ENCODE results near the gene DLD. TPM values are rescaled to one million over a fixed set of nuclear protein-coding genes. Genes with fewer than 3 reads are reported as not detected.

The DLD gene
- total RNA-seq, 2 experiments from 2014 or later: 74.3 to 74.9 TPM

DNA sequence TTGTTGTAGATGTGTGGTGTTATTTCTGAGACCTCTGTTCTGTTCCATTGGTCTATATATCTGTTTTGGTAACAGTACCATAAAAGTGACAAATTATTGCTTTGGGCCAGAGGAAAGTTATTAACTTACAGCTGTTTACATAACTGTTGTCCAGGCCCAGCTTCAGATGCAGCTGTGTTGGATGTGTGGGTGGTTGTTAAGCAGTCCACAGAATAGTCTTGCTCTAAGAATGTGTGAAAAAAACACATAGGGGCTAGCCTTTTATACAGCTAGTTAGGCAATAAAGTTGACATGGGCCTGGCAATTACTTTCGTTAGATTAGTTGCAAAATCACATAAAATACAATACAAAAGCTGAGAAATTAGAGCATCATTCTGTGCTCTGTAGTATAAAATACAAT lies 31.9 kb downstream of the DLD start:
- Histone ChIP-seq H3K27me3 (ENCODE audit: control insufficient read depth in 1 of 2, insufficient read depth in 2 of 2, low read length in 2 of 2) (no peaks in the 10 kb centered on the region), H3K4me3 (ENCODE audit: low read length) (no peak overlapping the region), H3K27ac (ENCODE audit: low read depth in 1 of 2, low read length in 2 of 2) (no peak overlapping the region), H3K36me3 (ENCODE audit: insufficient read depth, low read length) (peaks cover 33% of the 10 kb centered on the region), H3K9me3 (ENCODE audit: control insufficient read depth in 1 of 2, insufficient read depth in 1 of 2, low read length in 2 of 2) (no peaks in the 10 kb centered on the region), H3K4me1 (ENCODE audit: insufficient read depth, low read length) (peaks cover 6% of the 10 kb centered on the region)
- intact Hi-C loops (cut with DNase I, micrococcal nuclease): no loop called here
- POLR2A ChIA-PET: no interaction called here
- Mint-ChIP-seq H3K4me1 (ENCODE audit: low read depth) (peaks cover 60% of the 10 kb centered on the region), H3K27me3 (no peaks in the 10 kb centered on the region), H3K36me3 (ENCODE audit: low read depth) (peaks cover 89% of the 10 kb centered on the region), H3K27ac (no peak overlapping the region), H3K4me3 (no peak overlapping the region), H3K9me3 (no peaks in the 10 kb centered on the region)
- ATAC-seq (ENCODE audit: poor library complexity): no peak
- no peak for DNase-seq
- CTCF ChIA-PET: no interaction called here
- TF ChIP-seq, protein P1, sequence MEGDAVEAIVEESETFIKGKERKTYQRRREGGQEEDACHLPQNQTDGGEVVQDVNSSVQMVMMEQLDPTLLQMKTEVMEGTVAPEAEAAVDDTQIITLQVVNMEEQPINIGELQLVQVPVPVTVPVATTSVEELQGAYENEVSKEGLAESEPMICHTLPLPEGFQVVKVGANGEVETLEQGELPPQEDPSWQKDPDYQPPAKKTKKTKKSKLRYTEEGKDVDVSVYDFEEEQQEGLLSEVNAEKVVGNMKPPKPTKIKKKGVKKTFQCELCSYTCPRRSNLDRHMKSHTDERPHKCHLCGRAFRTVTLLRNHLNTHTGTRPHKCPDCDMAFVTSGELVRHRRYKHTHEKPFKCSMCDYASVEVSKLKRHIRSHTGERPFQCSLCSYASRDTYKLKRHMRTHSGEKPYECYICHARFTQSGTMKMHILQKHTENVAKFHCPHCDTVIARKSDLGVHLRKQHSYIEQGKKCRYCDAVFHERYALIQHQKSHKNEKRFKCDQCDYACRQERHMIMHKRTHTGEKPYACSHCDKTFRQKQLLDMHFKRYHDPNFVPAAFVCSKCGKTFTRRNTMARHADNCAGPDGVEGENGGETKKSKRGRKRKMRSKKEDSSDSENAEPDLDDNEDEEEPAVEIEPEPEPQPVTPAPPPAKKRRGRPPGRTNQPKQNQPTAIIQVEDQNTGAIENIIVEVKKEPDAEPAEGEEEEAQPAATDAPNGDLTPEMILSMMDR (IDR thresholded peaks at IDR 0.05): no peak

DNA sequence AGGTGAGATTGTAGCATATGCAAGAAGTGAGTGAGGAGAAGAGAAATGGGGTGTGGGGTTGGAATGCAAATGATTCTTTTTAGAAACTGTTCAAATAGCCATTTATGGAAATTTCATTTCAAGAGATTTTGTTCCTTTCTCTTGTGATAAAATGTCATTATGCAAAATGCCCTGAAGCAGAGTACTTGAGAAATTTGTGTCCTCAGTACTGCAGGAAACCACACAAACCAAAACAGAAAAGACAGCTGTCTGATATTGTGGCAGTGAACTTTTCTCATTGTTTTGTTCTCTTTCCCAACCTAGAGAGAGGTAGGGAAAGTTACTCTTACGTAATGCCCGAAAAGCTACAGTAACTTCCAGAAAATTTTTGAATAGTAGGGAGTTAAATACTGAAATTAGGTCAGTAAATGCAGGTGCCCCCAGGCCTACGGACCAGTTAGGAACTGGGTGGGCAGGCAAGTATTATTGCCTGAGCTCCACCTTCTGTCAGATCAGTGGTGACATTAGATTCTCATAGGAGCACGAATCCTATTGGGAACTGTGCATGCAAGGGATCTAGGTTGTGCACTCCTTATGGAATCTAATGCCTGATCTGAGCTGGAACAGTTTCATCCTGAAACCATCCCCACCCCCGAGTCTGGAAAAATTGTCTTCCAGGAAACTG lies 34.0 kb downstream of the DLD start:
- Mint-ChIP-seq H3K36me3 (ENCODE audit: low read depth) (peaks cover 81% of the 10 kb centered on the region), H3K9me3 (no peaks in the 10 kb centered on the region), H3K27me3 (no peaks in the 10 kb centered on the region), H3K27ac (peak overlapping the region; percentile 3), H3K4me3 (peak overlapping the region; percentile 5), H3K4me1 (ENCODE audit: low read depth) (peaks cover 54% of the 10 kb centered on the region)
- peaks cover 12% of the 10 kb centered on the region for H3K36me3 ChIP-seq (ENCODE audit: insufficient read depth, low read length)
- ATAC-seq (ENCODE audit: poor library complexity) (peak; percentile 43), DNase-seq (peak in 2 of 14 experiments; percentile 17 to 23)
- intact Hi-C loops (cut with DNase I, micrococcal nuclease): loop anchor here in 1 of 2 experiments (2.0 kb wide), 1 partner anchor 14 kb away; no protein-coding TSS in a partner anchor
- POLR2A ChIA-PET: no interaction called here
- TF ChIP-seq, protein P1 (IDR thresholded peaks at IDR 0.05): no peak
- H3K9me3 ChIP-seq (ENCODE audit: control insufficient read depth in 1 of 2, insufficient read depth in 1 of 2, low read length in 2 of 2): no peaks in the 10 kb centered on the region
- no peak overlapping the region for H3K27ac ChIP-seq (ENCODE audit: low read depth in 1 of 2, low read length in 2 of 2)
- H3K4me1 ChIP-seq (ENCODE audit: insufficient read depth, low read length): peaks cover 6% of the 10 kb centered on the region
- no peak overlapping the region for H3K4me3 ChIP-seq (ENCODE audit: low read length)
- H3K27me3 ChIP-seq (ENCODE audit: control insufficient read depth in 1 of 2, insufficient read depth in 2 of 2, low read length in 2 of 2): no peaks in the 10 kb centered on the region
- CTCF ChIA-PET: no interaction called here

DNA sequence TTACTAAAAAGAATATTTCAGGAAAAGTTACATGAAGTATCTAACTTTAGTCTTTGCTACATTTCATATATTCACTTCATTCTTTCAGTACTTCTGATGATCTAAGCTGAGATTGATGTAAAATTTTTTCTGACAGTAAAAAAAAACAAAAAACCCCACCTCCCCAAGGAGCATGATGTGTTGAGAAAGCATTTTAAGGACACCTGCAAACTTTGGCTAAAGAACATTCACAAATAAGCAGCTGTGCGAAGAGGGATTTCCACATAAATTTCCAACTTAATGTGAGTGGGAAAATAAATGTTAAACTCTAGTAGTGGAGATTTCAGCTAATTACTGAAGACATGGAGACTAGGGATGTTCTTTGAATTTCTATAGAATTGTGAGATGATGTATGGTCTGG lies 35.5 kb downstream of the DLD start:
- no peak for ATAC-seq (ENCODE audit: poor library complexity)
- DNase-seq: no peak
- no peaks in the 10 kb centered on the region for H3K27me3 Mint-ChIP-seq
- H3K9me3 ChIP-seq (ENCODE audit: control insufficient read depth in 1 of 2, insufficient read depth in 1 of 2, low read length in 2 of 2): no peaks in the 10 kb centered on the region
- intact Hi-C loops (cut with DNase I, micrococcal nuclease): no loop called here
- no peak overlapping the region for H3K27ac ChIP-seq (ENCODE audit: low read depth in 1 of 2, low read length in 2 of 2)
- ChIA-PET CTCF (no interaction called here), POLR2A (no interaction called here)
- H3K27ac Mint-ChIP-seq: no peak overlapping the region
- H3K4me1 ChIP-seq (ENCODE audit: insufficient read depth, low read length): peaks cover 6% of the 10 kb centered on the region
- no peak overlapping the region for H3K4me3 ChIP-seq (ENCODE audit: low read length)
- no peaks in the 10 kb centered on the region for H3K9me3 Mint-ChIP-seq
- H3K36me3 ChIP-seq (ENCODE audit: insufficient read depth, low read length): peaks cover 3% of the 10 kb centered on the region
- TF ChIP-seq, protein P1 (IDR thresholded peaks at IDR 0.05): no peak
- peaks cover 44% of the 10 kb centered on the region for H3K4me1 Mint-ChIP-seq (ENCODE audit: low read depth)
- no peak overlapping the region for H3K4me3 Mint-ChIP-seq
- peaks cover 70% of the 10 kb centered on the region for H3K36me3 Mint-ChIP-seq (ENCODE audit: low read depth)
- H3K27me3 ChIP-seq (ENCODE audit: control insufficient read depth in 1 of 2, insufficient read depth in 2 of 2, low read length in 2 of 2): no peaks in the 10 kb centered on the region
